Type B pancreatic cell (in vitro differentiated cells): Measurements from ENCODE around the gene OGG1. TPM values are rescaled to one million over a fixed set of nuclear protein-coding genes. Genes with fewer than 3 reads are reported as not detected.
A peak's percentile ranks its signal among the peaks of the same experiment; 100 is the strongest.

ENCODE experiments used
- DNase-seq: peaks from one replicate; pipeline ENCODE4 v3.0.0; 2021; ENCODE audit warnings: mixed read lengths; ENCODE audit not compliant: unreplicated experiment; ENCODE audit errors: extremely low spot score
- H3K27ac Mint-ChIP-seq: 2 replicates; pipeline ENCODE4 v1.8.0; 2021; ENCODE audit warnings: mild to moderate bottlenecking, mixed read lengths
- H3K27me3 Mint-ChIP-seq: 2 replicates; pipeline ENCODE4 v1.8.0; 2021; ENCODE audit warnings: mixed read lengths
- H3K36me3 Mint-ChIP-seq: 2 replicates; pipeline ENCODE4 v1.8.0; 2021; ENCODE audit warnings: mixed read lengths
- H3K4me1 Mint-ChIP-seq: one replicate; pipeline ENCODE4 v1.8.0; 2021; ENCODE audit warnings: mixed read lengths; ENCODE audit not compliant: unreplicated experiment
- H3K4me3 Mint-ChIP-seq: 2 replicates; pipeline ENCODE4 v1.8.0; 2021; ENCODE audit warnings: mild to moderate bottlenecking, mixed read lengths
- H3K9me3 Mint-ChIP-seq: 2 replicates; pipeline ENCODE4 v1.8.0; 2021; ENCODE audit warnings: mixed read lengths
- CTCF ChIP-seq: fragments of 200-600 bp; sonication (generic); conservative IDR thresholded peaks from 2 replicates; pipeline ENCODE4 v1.5.0; 2021; ENCODE audit warnings: antibody characterized with exemption, mild to moderate bottlenecking
- total RNA-seq: library from RNA; stranded (reverse); gene quantifications from 2 replicates; pipeline ENCODE4 v1.2.1, GENCODE V29; 2021; ENCODE audit warnings: low replicate concordance

OGG1 gene
- total RNA-seq, 1 donor from 2014 or later: 40.4 TPM

GRCh38 chr3:9746330-9746729 lies 3.4 kb upstream of the OGG1 start:
- TF ChIP-seq CTCF: no peak
- no peak for DNase-seq
- H3K36me3 Mint-ChIP-seq: peaks cover 12% of the 10 kb centered on the region
- no peak overlapping the region for H3K4me3 Mint-ChIP-seq
- H3K27me3 Mint-ChIP-seq: no peaks in the 10 kb centered on the region
- H3K27ac Mint-ChIP-seq: no peak overlapping the region
- H3K4me1 Mint-ChIP-seq: peaks cover 17% of the 10 kb centered on the region
- H3K9me3 Mint-ChIP-seq: no peaks in the 10 kb centered on the region

GRCh38 chr3:9747267-9747666 lies 2.5 kb upstream of the OGG1 start:
- Mint-ChIP-seq H3K9me3 (no peaks in the 10 kb centered on the region), H3K36me3 (peaks cover 17% of the 10 kb centered on the region), H3K27me3 (no peaks in the 10 kb centered on the region), H3K27ac (no peak overlapping the region), H3K4me1 (peaks cover 24% of the 10 kb centered on the region), H3K4me3 (peak overlapping the region; percentile 26)
- no peak for TF ChIP-seq CTCF
- no peak for DNase-seq

DNA sequence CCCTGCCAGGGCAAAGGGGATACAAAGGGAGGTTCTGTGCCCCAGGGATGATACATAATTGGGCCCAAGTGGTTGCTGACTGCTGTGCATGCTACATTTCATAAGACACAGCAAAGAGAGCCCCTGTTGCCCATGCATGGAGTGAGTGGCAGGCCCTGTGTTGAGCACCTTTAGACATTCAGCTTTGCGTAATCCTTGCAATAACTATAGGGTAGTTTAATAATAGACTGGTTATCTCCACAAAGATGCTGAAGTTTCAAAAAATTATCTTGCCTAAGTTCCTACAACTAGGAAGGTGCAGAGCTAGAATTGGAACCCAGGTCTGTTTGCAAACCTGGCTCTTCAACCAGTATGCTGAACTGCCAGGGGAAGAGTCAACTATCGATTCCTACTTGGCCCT lies 1.7 kb upstream of the OGG1 start:
- Mint-ChIP-seq H3K27me3 (no peaks in the 10 kb centered on the region), H3K4me3 (peak overlapping the region; percentile 47), H3K27ac (no peak overlapping the region), H3K9me3 (no peaks in the 10 kb centered on the region), H3K4me1 (peaks cover 24% of the 10 kb centered on the region), H3K36me3 (peaks cover 17% of the 10 kb centered on the region)
- no peak for DNase-seq
- TF ChIP-seq CTCF: no peak

DNA sequence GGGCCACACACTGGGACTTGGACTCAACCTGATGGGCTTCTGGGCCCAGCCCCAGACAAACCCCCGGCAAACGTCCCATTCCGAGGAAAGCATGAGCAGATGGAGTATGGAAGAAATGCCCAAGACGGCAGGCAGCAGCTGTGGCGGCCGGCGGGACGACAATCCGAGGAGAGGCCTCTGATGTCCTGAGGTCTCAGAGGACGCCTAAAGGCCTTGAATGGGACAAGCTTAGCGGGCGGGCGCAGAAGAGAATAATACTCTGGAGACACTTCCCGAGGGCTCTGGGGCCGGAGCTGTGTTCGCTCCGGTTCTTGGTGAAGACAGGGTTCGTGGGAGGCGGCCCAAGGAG lies 482 bp upstream of the OGG1 start:
- Mint-ChIP-seq H3K27ac (peak overlapping the region; percentile 98), H3K36me3 (peaks cover 17% of the 10 kb centered on the region), H3K9me3 (no peaks in the 10 kb centered on the region), H3K4me3 (peak overlapping the region; percentile 100), H3K4me1 (peaks cover 24% of the 10 kb centered on the region), H3K27me3 (no peaks in the 10 kb centered on the region)
- no peak for TF ChIP-seq CTCF
- DNase-seq: no peak

DNA sequence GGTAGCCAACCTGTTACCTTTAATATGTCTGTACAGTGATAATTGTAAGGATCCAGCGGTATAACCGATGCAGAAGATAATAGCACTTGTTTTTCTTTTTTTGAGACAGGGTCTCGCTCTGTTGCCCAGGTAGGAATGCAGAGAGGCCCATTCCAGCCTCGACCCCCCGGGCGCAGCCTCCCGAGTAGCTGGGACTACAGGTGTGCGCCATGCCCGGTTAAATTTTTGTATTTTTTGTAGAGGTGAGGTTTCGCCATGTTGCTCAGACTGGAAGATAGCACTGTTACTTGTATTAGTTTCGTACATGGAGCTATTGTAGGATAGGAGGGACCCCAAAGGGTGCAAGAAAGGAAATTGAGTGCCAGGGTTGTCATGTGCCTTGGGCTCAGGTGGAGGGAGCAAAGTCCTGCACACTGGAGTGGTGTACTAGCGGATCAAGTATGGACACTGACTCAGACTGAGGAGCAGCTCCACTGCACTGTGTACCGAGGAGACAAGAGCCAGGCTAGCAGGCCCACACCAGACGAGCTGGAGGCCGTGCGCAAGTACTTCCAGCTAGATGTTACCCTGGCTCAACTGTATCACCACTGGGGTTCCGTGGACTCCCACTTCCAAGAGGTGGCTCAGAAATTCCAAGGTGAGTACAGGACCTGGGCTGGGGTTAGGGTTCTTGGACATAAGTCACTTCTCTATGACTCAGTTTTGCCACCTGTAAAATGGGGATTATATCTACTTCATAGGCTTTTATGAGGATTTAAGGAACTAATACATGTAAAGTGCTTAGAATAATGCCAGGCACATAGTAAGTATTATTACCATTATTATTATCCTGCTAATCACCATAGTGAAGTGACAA lies 1.0 kb downstream of the OGG1 start:
- Mint-ChIP-seq H3K27ac (peak overlapping the region; percentile 98), H3K4me3 (peak overlapping the region; percentile 100), H3K4me1 (peaks cover 24% of the 10 kb centered on the region), H3K27me3 (no peaks in the 10 kb centered on the region), H3K9me3 (no peaks in the 10 kb centered on the region), H3K36me3 (peaks cover 17% of the 10 kb centered on the region)
- no peak for DNase-seq
- no peak for TF ChIP-seq CTCF
